ENCODE measurements around the gene PTGS2.

GRCh38 chr1:186627019-186627418 is 53.2 kb downstream of the PTGS2 start:
- no peak for TF ChIP-seq CTCF (conservative IDR thresholded peaks at IDR 0.05; ENCODE audit: low read depth in 2 of 2)
- TF ChIP-seq POLR2AphosphoS5 (IDR thresholded peaks at IDR 0.05; ENCODE audit: low read depth) = no peak
- no peak for TF ChIP-seq ZNF114 (CRISPR knock-in tag; IDR thresholded peaks at IDR 0.05)
- TF ChIP-seq JUNB (IDR thresholded peaks at IDR 0.05; ENCODE audit: unreplicated experiment) = no peak
- TF ChIP-seq EZH2 (IDR thresholded peaks at IDR 0.05; ENCODE audit: low read depth, unreplicated experiment) = no peak
- TF ChIP-seq EZH2phosphoT487 (IDR thresholded peaks at IDR 0.05; ENCODE audit: unreplicated experiment) = no peak
- no peak for TF ChIP-seq REST (IDR thresholded peaks at IDR 0.05; ENCODE audit: unreplicated experiment)
- TF ChIP-seq ZNF331 (CRISPR knock-in tag; IDR thresholded peaks at IDR 0.05; ENCODE audit: low read depth) = no peak
- TF ChIP-seq CREB1 (CRISPR knock-in tag; IDR thresholded peaks at IDR 0.05; ENCODE audit: low read depth) = no peak
- no peak for TF ChIP-seq NANOG (IDR thresholded peaks at IDR 0.05; ENCODE audit: borderline replicate concordance)
- TF ChIP-seq STAT1 (IDR thresholded peaks at IDR 0.05; ENCODE audit: unreplicated experiment) = no peak
- no peak for TF ChIP-seq ETS1 (IDR thresholded peaks at IDR 0.05)
